ENCODE data around the gene CANX. TPM values are rescaled to one million over a fixed set of nuclear protein-coding genes. Genes with fewer than 3 reads are reported as not detected.

CANX gene
- total RNA-seq, 1 experiment from 2014 or later, result 538 TPM

DNA sequence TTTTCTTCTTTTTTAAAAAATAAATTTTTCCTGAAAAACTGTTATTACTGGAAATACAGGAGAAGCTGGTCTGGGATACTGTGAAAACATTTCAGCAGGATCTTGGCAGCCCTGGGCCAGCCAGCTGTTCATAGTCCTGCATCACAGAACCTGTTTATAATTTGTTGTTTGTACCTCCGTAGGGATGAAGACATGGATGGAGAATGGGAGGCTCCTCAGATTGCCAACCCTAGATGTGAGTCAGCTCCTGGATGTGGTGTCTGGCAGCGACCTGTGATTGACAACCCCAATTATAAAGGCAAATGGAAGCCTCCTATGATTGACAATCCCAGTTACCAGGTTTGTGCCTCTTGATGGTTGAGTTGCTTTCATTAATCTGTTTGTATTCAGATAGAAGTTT is 21.5 kb downstream of the CANX start:
- Histone ChIP-seq H4K20me1 (ENCODE audit: control insufficient read depth, insufficient read depth, insufficient read length) (no peaks in the 10 kb centered on the region), H3K4me1 (ENCODE audit: insufficient read depth, low read length) (no peaks in the 10 kb centered on the region), H3K23ac (ENCODE audit: insufficient read length, low read depth, low read length) (no peak overlapping the region), H3K27me3 (ENCODE audit: insufficient read depth, low read length) (no peaks in the 10 kb centered on the region), H4K8ac (replicated peaks; ENCODE audit: insufficient read length, low read depth, low read length) (no peak overlapping the region), H4K91ac (ENCODE audit: insufficient read length, low read depth, low read length) (no peak overlapping the region), H3K79me1 (ENCODE audit: insufficient read depth, low read depth, low read length, poor library complexity, severe bottlenecking) (peaks cover 6% of the 10 kb centered on the region), H3K4me2 (ENCODE audit: insufficient read depth, insufficient read length, low read length) (no peak overlapping the region), H2BK15ac (ENCODE audit: low read depth, low read length) (no peak overlapping the region), H3K18ac (ENCODE audit: insufficient read length, low read depth, low read length) (no peak overlapping the region), H2AFZ (ENCODE audit: low read length) (no peak overlapping the region), H3T11ph (ENCODE audit: low read length) (no peak overlapping the region), H2BK20ac (ENCODE audit: low read depth, low read length, poor library complexity, severe bottlenecking) (no peak overlapping the region), H3K23me2 (ENCODE audit: insufficient read length, low read depth, low read length, poor library complexity, severe bottlenecking) (no peaks in the 10 kb centered on the region), H3K14ac (ENCODE audit: insufficient read depth, low read length) (no peak overlapping the region), H2BK120ac (ENCODE audit: low read depth, low read length, poor library complexity, severe bottlenecking) (no peak overlapping the region), H2BK12ac (ENCODE audit: insufficient read length, low read depth, low read length) (no peak overlapping the region), H2AK5ac (ENCODE audit: insufficient read length, low read length) (no peak overlapping the region), H3K9me3 (ENCODE audit: control insufficient read depth, low read depth, low read length) (no peaks in the 10 kb centered on the region), H3K9ac (ENCODE audit: extremely low read depth, insufficient read length, low read length) (no peak overlapping the region), H4K5ac (ENCODE audit: insufficient read length, low read depth, low read length) (no peak overlapping the region), H3K56ac (ENCODE audit: insufficient read length, low read depth, low read length) (no peak overlapping the region), H3K27ac (ENCODE audit: insufficient read length, low read depth, low read length) (no peak overlapping the region), H2BK5ac (ENCODE audit: insufficient read length, low read length) (no peak overlapping the region), H3K79me2 (ENCODE audit: insufficient read depth, low read length) (no peaks in the 10 kb centered on the region), H3K4ac (ENCODE audit: low read depth, low read length) (no peak overlapping the region)
- DNase-seq, result no peak
- Mint-ChIP-seq H3K4me3 (no peak overlapping the region), H3K9me3 (no peaks in the 10 kb centered on the region), H3K4me1 (no peaks in the 10 kb centered on the region), H3K36me3 (ENCODE audit: insufficient read depth in 1 of 3, low read depth in 3 of 3) (peaks cover 60 to 92% (median 89%) of the 10 kb centered on the region in 3 experiments), H3K27me3 (ENCODE audit: low read depth) (no peaks in the 10 kb centered on the region), H3K27ac (0 out of 7 replicates have a peak overlapping the region, but pooled peaks of 1 of the 3 experiments have one; percentile 55)
- TF ChIP-seq, protein P1, sequence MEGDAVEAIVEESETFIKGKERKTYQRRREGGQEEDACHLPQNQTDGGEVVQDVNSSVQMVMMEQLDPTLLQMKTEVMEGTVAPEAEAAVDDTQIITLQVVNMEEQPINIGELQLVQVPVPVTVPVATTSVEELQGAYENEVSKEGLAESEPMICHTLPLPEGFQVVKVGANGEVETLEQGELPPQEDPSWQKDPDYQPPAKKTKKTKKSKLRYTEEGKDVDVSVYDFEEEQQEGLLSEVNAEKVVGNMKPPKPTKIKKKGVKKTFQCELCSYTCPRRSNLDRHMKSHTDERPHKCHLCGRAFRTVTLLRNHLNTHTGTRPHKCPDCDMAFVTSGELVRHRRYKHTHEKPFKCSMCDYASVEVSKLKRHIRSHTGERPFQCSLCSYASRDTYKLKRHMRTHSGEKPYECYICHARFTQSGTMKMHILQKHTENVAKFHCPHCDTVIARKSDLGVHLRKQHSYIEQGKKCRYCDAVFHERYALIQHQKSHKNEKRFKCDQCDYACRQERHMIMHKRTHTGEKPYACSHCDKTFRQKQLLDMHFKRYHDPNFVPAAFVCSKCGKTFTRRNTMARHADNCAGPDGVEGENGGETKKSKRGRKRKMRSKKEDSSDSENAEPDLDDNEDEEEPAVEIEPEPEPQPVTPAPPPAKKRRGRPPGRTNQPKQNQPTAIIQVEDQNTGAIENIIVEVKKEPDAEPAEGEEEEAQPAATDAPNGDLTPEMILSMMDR (conservative IDR thresholded peaks at IDR 0.05), result no peak
- WGBS (ENCODE audit: extremely low coverage, insufficient read length, low lambda C conversion rate), result no CpG with 5 or more reads among the region's 2 CpGs
